Anterior cingulate cortex (tissue), 58 donors: ENCODE measurements around the gene BMP4.

ENCODE experiments used
- DNase-seq, 58 donors: peaks; one replicate each; lab custom pipeline; 2025; lab: John Stamatoyannopoulos, UW

The BMP4 gene

GRCh38 chr14:53947452-53948204 is 9.0 kb downstream of the BMP4 start:
- no peak for DNase-seq

- no peak for DNase-seq
Measured at GRCh38 chr14:53947094-53947445, 9.6 kb downstream of the BMP4 start.

GRCh38 chr14:53946404-53947093 is 10.1 kb downstream of the BMP4 start:
- DNase-seq: no peak

GRCh38 chr14:53946071-53946403 is 10.6 kb downstream of the BMP4 start:
- DNase-seq: no peak

- no peak for DNase-seq
Measured at GRCh38 chr14:53943751-53944083, 12.9 kb downstream of the BMP4 start.

GRCh38 chr14:53942970-53943750 is 13.5 kb downstream of the BMP4 start:
- no peak for DNase-seq

- no peak for DNase-seq
Measured at GRCh38 chr14:53938136-53938837, 18.3 kb downstream of the BMP4 start.

- no peak for DNase-seq
Measured at GRCh38 chr14:53934778-53935414, 21.7 kb downstream of the BMP4 start.

- no peak for DNase-seq
Measured at GRCh38 chr14:53932966-53933365, 23.7 kb downstream of the BMP4 start.

- no peak for DNase-seq
Measured at GRCh38 chr14:53929871-53930715, 26.5 kb downstream of the BMP4 start.

- no peak for DNase-seq
Measured at GRCh38 chr14:53927171-53927570, 29.5 kb downstream of the BMP4 start.

- no peak for DNase-seq
Measured at GRCh38 chr14:53925201-53925766, 31.3 kb downstream of the BMP4 start.

- no peak for DNase-seq
Measured at GRCh38 chr14:53924753-53925152, 31.9 kb downstream of the BMP4 start.

- DNase-seq: no peak
Measured at GRCh38 chr14:53921027-53921426, 35.6 kb downstream of the BMP4 start.

GRCh38 chr14:53916239-53916638 is 40.4 kb downstream of the BMP4 start:
- no peak for DNase-seq

- no peak for DNase-seq
Measured at GRCh38 chr14:53915364-53916014, 41.1 kb downstream of the BMP4 start.

- DNase-seq: no peak
Measured at GRCh38 chr14:53912021-53912420, 44.6 kb downstream of the BMP4 start.

- DNase-seq: no peak
Measured at GRCh38 chr14:53908416-53908815, 48.2 kb downstream of the BMP4 start.

GRCh38 chr14:53902307-53902706 is 54.3 kb downstream of the BMP4 start:
- DNase-seq: no peak
